Muscle layer of duodenum (tissue), 2 donors: Measurements from ENCODE around the gene CLEC12A.
"Not testable (repeated sequence)": the region's sequence is repeated elsewhere in the genome, so short reads cannot be mapped to it uniquely, and the experiment has no call there.

ENCODE experiments used
- H3K27ac ChIP-seq: one replicate; pipeline ENCODE4 v1.7.0; 2013; ENCODE audit warnings: mild to moderate bottlenecking, low read length
- H3K27me3 ChIP-seq: one replicate; pipeline ENCODE4 v1.7.0; 2013; ENCODE audit warnings: low read depth, mild to moderate bottlenecking, control low read depth, low read length
- H3K36me3 ChIP-seq, 2 donors: one replicate each; pipeline ENCODE4 v1.7.0; 2013; ENCODE audit warnings: low read length in 2 of 2, control low read depth in 1 of 2, mild to moderate bottlenecking in 1 of 2; ENCODE audit not compliant: insufficient read depth in 2 of 2, control insufficient read depth in 1 of 2
- H3K4me1 ChIP-seq, 2 donors: one replicate each; pipeline ENCODE4 v1.7.0; 2013; ENCODE audit warnings: low read length in 2 of 2, mild to moderate bottlenecking in 2 of 2, control low read depth in 1 of 2, moderate library complexity in 1 of 2; ENCODE audit not compliant: insufficient read depth in 2 of 2, control insufficient read depth in 1 of 2
- H3K4me3 ChIP-seq, 2 donors: one replicate each; pipeline ENCODE4 v1.7.0; 2013; ENCODE audit warnings: low read length in 2 of 2, low read depth in 1 of 2, mild to moderate bottlenecking in 1 of 2
- H3K9me3 ChIP-seq, 2 donors: one replicate each; pipeline ENCODE4 v1.7.0; 2013; ENCODE audit warnings: low read length in 2 of 2, control low read depth in 1 of 2, mild to moderate bottlenecking in 1 of 2; ENCODE audit not compliant: control insufficient read depth in 1 of 2
- donor health status: healthy.

Gene CLEC12A

DNA sequence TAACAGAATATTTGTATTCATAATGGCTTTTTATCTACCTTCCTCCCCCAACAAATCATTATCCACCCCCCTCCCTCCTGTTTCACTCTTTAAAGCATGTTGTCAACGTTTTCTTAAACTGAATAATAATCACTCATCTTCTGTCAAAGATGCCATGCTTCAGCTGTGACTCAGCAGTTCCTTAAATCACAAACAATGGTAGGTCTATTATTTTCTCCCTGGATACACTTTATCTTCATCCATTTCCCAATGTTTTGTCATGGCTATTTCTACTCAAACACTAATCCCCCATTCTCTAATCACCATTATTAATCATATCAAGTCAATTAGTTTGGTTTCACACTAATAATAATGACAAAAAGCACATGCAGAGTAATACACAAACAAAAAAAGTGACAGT is 45.7 kb downstream of the CLEC12A start:
- Histone ChIP-seq H3K4me3 (no peak overlapping the region), H3K9me3 (no peaks in the 10 kb centered on the region), H3K27me3 (no peaks in the 10 kb centered on the region), H3K4me1 (peaks cover 0 to 7% of the 10 kb centered on the region in 2 donors), H3K36me3 (no peaks in the 10 kb centered on the region), H3K27ac (no peak overlapping the region)

DNA sequence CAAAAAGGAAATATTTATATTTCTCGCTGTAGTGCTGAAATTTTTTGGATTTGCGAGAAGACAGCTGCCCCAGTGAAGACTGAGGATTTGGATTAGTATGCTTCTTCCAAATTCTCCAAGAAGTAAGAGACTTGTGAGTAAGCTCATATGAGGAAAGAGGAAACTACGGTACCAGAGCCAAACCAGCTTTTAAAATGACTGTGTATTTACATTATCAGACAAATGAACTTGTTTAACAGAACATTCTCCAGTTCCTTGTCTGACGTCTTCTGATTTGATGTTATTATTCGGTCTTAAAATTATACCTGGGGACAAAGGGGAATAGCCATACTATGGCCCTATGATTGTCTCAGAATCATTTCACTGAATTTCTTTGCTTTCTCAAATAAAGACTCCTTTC is 47.2 kb downstream of the CLEC12A start:
- Histone ChIP-seq H3K27me3 (no peaks in the 10 kb centered on the region), H3K27ac (no peak overlapping the region), H3K4me3 (peak overlapping the region in 1 of 2 donors; percentile 21), H3K36me3 (no peaks in the 10 kb centered on the region), H3K4me1 (peaks cover 0 to 7% of the 10 kb centered on the region in 2 donors), H3K9me3 (no peaks in the 10 kb centered on the region)

DNA sequence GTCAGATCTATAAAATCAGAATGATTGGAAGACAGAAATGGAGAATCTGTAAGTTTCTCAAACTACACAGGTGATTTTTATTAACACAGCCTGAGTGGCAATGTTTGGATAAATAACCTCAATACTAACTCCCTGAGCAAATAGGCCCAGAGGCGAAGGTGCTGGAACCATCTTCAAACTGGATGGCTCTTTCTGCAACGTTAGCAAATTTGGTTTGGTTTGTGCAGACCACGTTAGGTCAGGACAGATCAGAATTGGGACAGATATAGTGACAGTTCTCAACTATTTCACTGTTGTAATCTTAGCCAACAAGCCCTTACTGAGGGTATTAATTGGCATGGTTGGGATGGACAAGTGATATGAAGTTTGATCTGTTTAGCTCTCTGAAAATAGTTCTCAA is 50.1 kb downstream of the CLEC12A start:
- H3K36me3 ChIP-seq: no peaks in the 10 kb centered on the region
- no peak overlapping the region for H3K4me3 ChIP-seq
- H3K27me3 ChIP-seq: no peaks in the 10 kb centered on the region
- H3K27ac ChIP-seq: no peak overlapping the region
- peaks cover 0 to 7% of the 10 kb centered on the region in 2 donors for H3K4me1 ChIP-seq
- H3K9me3 ChIP-seq: no peaks in the 10 kb centered on the region

DNA sequence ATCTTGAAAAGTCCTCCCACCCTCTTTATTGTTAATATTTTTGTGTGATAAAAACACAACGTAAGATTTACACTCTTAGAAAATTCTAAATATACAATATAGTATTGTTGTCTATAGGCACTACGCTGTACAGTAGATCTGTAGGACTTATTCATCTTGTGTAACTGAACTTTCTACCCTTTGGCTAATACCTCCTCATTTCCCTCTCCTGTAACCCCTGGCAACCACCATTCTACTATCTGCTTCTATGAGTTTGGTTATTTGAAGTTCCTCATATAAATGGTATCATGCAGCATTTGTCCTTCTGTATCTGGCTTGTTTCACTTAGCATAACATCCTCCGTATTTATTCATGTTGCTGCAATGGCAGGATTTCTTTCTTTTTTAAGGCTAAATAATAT is 54.0 kb downstream of the CLEC12A start:
- Histone ChIP-seq H3K36me3 (no peaks in the 10 kb centered on the region), H3K27me3 (no peaks in the 10 kb centered on the region), H3K9me3 (no peaks in the 10 kb centered on the region), H3K4me1 (no peaks in the 10 kb centered on the region), H3K27ac (no peak overlapping the region), H3K4me3 (no peak overlapping the region)

DNA sequence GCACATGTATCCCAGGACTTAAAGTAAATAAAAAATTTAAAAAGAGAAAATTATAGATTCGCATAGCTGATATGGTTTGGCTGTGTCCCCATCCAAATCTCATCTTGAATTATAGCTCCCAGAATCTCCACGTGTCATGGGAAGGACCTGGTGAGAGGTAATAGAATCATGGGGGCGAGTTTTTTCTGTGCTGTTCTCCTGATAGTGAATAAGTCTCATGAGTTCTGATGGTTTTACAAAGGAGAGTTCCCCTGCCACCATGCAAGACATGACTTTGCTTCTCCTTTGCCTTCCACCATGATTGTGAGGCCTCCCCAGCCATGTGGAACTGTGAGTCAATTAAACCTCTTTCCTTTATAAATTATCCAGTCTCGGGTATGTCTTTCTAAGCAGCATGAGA is 55.5 kb downstream of the CLEC12A start:
- not testable (repeated sequence) for H3K4me1 ChIP-seq

DNA sequence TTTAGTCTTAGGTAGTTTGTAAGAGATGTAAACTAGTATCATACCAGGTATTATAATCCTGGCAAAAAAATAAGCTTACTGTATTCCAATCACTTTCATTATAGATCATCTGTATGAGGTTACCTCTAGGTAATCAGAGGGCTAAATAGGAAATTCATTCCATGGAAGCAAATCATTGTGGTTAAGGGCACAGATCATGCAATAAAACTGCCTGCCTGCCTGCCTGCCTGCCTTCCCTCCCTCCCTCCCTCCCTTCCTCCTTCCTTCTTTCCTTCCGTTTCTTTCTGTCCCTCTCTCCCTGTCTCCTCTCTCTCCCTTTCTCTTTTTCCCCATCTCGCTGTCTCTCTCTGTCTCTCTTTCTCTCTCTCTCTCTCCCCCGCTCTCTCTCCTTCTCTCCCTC is 56.1 kb downstream of the CLEC12A start:
- Histone ChIP-seq H3K4me3 (no peak overlapping the region), H3K4me1 (no peaks in the 10 kb centered on the region), H3K27ac (no peak overlapping the region), H3K36me3 (no peaks in the 10 kb centered on the region), H3K9me3 (no peaks in the 10 kb centered on the region), H3K27me3 (no peaks in the 10 kb centered on the region)

More for the DNA sequence above, 55.5 kb downstream of the CLEC12A start:
- not testable (repeated sequence) for H3K36me3 ChIP-seq, H3K9me3 ChIP-seq, H3K4me3 ChIP-seq, H3K27me3 ChIP-seq, H3K27ac ChIP-seq

DNA sequence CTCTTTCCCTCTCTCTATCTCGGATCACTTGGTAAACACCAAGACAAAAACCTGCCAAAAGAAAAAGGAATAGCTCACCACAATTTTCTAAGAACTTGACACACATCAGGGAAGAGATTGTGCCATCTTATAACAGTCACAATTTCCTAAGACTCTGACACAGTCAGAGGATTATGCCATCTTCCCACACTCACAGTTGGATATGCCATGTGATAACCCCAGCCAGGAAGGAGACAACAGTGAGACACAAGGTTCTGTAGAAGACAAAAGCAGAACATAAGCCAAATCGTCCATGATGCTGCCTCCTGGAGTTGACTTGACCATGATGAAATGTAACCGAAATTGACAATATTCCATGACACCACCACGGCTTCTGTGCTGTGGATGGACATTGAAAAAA is 56.5 kb downstream of the CLEC12A start:
- Histone ChIP-seq H3K4me3 (no peak overlapping the region), H3K9me3 (no peaks in the 10 kb centered on the region), H3K4me1 (no peaks in the 10 kb centered on the region), H3K27me3 (no peaks in the 10 kb centered on the region), H3K36me3 (no peaks in the 10 kb centered on the region), H3K27ac (no peak overlapping the region)

DNA sequence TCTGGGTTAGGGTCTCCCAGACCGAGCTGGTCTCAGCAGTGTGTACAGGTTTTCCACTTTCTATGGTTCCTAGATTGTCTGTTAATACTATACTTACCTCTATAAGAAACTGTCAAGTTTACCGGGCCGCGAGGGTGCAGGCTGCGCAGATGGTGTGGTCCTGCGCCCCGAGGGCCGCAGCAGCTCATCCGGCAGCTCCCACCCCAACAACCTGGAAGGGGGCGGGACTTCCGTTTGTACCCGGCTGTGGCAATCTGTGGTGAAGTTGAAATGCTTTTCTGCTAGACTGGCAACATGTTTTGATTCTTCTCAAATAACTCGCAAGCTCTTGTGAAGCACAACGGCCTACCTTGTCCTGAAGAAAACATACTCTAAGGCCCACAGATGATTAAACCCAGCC is 59.2 kb downstream of the CLEC12A start, which contains the start of gene CLEC9A:
CLEC9A (plus strand) TSS at position 237 of the 400 bp plus-strand sequence. CDS start 22,006 bp downstream, outside the sequence.
- Histone ChIP-seq H3K27ac (no peak within 1 kb of the TSS), H3K4me3 (no peak within 1 kb of the TSS), H3K27me3 (no peaks in the 10 kb centered on the region), H3K36me3 (no peaks in the 10 kb centered on the region), H3K4me1 (no peaks in the 10 kb centered on the region), H3K9me3 (no peaks in the 10 kb centered on the region)

DNA sequence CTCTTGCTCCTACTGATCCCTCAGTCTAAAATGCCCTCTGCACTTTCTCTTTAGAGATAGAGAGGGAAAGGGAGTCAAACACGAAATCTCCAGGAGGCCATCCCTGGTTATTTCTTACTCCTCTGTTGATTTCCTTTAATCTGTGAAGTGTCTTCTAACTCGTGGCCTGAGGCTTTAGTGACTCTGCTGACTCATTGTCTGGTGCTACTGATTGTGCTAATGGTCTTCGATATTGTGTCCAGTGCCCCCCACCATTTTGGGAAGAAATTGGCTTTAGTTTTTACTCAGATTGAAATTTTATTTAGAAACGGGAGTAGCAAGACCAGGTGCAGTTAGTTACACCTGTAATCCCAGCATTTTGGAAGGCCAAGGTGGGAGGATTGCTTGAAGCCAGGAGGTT is 60.1 kb downstream of the CLEC12A start:
- no peaks in the 10 kb centered on the region for H3K9me3 ChIP-seq
- H3K4me1 ChIP-seq: no peaks in the 10 kb centered on the region
- no peak overlapping the region for H3K4me3 ChIP-seq
- no peak overlapping the region for H3K27ac ChIP-seq
- no peaks in the 10 kb centered on the region for H3K36me3 ChIP-seq
- no peaks in the 10 kb centered on the region for H3K27me3 ChIP-seq

DNA sequence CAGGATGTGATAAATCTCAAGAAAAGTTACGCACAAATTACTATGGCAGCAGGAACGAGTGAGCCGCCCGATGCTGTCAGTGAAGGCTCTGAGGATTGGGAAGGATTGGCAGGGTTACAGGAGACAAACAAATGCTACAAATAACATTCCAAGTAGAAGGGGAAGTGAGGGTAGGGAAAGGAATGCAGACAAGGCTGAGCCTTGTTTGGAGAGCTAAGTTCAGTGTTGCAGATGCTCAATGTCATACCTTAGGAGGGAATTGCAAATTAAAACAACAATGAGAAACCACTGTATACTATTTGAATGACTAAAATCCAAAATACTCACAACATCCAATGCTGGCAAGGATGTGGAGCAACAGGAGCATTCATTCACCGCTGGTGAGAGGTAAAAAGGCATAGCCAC is 60.6 kb downstream of the CLEC12A start:
- Histone ChIP-seq H3K36me3 (no peaks in the 10 kb centered on the region), H3K4me3 (no peak overlapping the region), H3K4me1 (no peaks in the 10 kb centered on the region), H3K27ac (no peak overlapping the region), H3K27me3 (no peaks in the 10 kb centered on the region), H3K9me3 (no peaks in the 10 kb centered on the region)

DNA sequence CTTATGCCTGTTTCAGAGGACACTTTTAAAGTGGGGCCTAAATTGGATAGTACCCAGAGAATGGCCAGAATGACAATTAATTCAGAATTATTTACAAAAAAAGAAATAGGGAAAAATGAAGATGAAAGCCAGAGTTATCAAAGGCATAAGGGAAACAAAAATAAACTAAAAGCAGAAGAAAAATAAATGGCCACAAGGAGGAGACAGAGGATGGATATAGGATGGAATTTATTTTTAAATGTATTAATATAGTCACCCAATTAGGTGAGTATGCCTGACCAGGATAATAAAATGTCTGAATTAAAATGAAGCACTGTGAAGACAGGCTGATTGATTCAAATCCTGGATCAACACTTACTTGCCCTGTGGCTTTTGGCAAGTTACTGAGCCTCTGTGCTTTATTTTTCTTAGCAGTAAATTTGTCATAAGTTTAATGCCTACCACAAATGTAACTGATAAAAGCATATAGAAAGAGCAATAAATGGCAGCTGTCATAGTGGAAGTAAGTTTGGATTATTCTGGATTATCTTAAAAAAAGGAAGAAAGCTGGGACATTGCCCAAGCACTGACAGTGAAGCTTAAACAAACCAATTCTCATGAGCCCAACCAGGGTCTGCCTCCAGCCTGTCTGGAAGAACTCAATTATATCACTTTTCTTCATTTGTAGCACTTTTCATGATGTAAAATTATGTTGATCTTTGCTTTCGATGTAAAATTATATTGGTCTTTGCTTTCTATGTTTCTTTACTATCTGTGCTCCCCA is 62.8 kb downstream of the CLEC12A start:
- Histone ChIP-seq H3K4me3 (no peak overlapping the region), H3K9me3 (no peaks in the 10 kb centered on the region), H3K36me3 (no peaks in the 10 kb centered on the region), H3K27ac (no peak overlapping the region), H3K4me1 (no peaks in the 10 kb centered on the region), H3K27me3 (no peaks in the 10 kb centered on the region)
